Neural crest cell (in vitro differentiated cells): ENCODE data around the gene FKBP10. TPM values are rescaled to one million over a fixed set of nuclear protein-coding genes. Genes with fewer than 3 reads are reported as not detected.

Experiments
- DNase-seq: peaks from one replicate; pipeline ENCODE4 v3.0.0; 2021; ENCODE audit warnings: low read depth, mixed read lengths, low spot score
- H3K27ac Mint-ChIP-seq: one replicate; pipeline ENCODE4 v1.8.0; 2021; ENCODE audit warnings: mild to moderate bottlenecking, mixed read lengths; ENCODE audit not compliant: unreplicated experiment
- H3K27me3 Mint-ChIP-seq: 2 replicates; pipeline ENCODE4 v1.8.0; 2021; ENCODE audit warnings: low read depth, mild to moderate bottlenecking, mixed read lengths
- H3K36me3 Mint-ChIP-seq: 2 replicates; pipeline ENCODE4 v1.8.0; 2021; ENCODE audit warnings: low read depth, mild to moderate bottlenecking, mixed read lengths
- H3K4me1 Mint-ChIP-seq: 2 replicates; pipeline ENCODE4 v1.8.0; 2021; ENCODE audit warnings: mixed read lengths
- H3K4me3 Mint-ChIP-seq: one replicate; pipeline ENCODE4 v1.8.0; 2021; ENCODE audit warnings: mild to moderate bottlenecking, mixed read lengths
- H3K9me3 Mint-ChIP-seq: 2 replicates; pipeline ENCODE4 v1.8.0; 2021; ENCODE audit warnings: mixed read lengths
- total RNA-seq: library from RNA; stranded (reverse); gene quantifications from 2 replicates; pipeline ENCODE4 v1.2.1, GENCODE V29; 2021
- TF ChIP-seq, protein P1 (sequence below): fragments of 200-600 bp; sonication (generic); conservative IDR thresholded peaks from 2 replicates; pipeline ENCODE4 v1.5.0; 2021; ENCODE audit warnings: antibody characterized with exemption, mild to moderate bottlenecking

The FKBP10 gene
- total RNA-seq, 1 donor from 2014 or later, result 262 TPM

DNA sequence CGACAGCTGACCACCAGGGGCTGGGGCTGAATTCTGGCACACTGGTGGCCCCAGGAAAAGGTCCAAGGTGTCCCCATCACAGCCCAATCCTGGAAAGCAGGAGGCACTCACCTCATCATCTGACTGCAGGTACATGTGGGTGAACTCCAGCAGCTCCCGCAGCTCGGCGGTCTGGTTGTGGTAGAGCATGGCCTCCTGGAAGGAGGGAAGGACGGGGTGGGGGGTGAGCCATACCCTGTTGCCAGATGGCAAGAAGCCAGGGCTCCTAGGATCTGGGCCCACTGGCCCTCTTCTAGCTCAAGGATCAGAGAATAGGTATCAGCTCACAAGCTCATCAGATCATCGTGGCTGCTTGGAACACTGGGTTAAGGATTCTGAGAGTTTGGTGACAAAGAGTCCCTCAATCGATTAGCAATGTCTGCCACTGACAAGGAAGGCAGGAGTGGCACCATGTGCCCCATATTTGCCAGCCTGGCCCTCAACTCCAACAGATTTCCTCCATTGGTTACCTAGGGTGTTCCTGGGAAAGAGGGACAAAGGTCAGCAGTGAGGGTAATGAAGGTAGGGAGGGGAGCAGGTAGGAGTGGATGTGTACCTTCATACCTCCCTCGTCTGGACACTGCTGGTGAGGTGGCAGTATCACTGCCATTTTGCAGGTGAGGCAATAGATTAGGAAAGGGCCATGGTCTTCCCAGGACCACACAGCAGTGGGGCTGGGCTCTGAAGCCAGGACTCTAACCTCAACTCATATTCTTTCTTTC lies 5.9 kb upstream of the FKBP10 start:
- no peak for DNase-seq
- Mint-ChIP-seq H3K36me3 (peaks cover 2% of the 10 kb centered on the region), H3K4me3 (peak overlapping the region; percentile 38), H3K9me3 (no peaks in the 10 kb centered on the region), H3K4me1 (peaks cover 16% of the 10 kb centered on the region), H3K27me3 (no peaks in the 10 kb centered on the region), H3K27ac (no peak overlapping the region)
- TF ChIP-seq, protein P1, sequence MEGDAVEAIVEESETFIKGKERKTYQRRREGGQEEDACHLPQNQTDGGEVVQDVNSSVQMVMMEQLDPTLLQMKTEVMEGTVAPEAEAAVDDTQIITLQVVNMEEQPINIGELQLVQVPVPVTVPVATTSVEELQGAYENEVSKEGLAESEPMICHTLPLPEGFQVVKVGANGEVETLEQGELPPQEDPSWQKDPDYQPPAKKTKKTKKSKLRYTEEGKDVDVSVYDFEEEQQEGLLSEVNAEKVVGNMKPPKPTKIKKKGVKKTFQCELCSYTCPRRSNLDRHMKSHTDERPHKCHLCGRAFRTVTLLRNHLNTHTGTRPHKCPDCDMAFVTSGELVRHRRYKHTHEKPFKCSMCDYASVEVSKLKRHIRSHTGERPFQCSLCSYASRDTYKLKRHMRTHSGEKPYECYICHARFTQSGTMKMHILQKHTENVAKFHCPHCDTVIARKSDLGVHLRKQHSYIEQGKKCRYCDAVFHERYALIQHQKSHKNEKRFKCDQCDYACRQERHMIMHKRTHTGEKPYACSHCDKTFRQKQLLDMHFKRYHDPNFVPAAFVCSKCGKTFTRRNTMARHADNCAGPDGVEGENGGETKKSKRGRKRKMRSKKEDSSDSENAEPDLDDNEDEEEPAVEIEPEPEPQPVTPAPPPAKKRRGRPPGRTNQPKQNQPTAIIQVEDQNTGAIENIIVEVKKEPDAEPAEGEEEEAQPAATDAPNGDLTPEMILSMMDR, result no peak

DNA sequence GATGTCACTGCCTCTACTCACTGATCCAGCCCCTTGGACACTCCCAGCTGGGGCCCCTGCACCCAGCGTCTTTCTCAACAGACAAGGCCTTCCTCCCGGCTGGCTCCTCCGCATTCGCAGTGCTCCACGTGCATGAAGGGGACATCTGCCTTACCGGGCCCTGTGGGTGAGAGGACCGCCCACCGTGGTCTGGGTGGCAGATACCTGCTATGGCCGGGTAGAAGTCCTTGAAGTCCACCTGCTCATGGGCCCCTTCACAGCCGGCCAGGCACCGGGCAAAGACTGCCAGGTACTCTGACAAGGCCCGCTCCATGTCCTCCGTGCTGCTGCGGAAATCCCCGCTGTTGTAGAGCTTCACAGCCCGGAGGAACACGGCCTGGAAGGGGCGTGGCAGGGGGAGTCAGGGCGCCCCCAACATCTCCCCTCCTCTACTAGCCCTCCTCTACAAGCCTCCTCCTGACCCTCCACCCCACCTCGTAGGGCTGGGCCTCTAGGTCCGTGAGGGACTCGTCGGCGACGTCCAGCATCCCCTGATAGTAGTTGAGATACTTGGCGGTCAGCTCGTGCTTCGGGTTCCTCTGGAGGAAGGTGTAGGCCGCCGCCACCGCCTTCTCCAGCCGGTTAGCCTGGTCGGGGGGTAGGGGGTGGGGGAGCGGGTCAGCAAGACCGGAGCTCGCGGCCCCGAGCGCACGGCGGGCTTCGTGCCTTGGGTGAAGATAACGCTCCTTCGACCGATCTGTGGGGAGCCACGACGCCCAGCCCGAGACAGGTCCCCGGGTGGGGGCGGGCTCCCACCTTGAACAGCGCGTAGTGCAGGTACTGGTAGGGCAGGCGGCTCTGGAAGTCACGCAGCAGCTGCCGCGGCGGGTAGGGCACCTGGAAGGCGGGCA lies 1.9 kb upstream of the FKBP10 start:
- peaks cover 38% of the 10 kb centered on the region for H3K4me1 Mint-ChIP-seq
- no peak for DNase-seq
- H3K27ac Mint-ChIP-seq, result no peak overlapping the region

DNA sequence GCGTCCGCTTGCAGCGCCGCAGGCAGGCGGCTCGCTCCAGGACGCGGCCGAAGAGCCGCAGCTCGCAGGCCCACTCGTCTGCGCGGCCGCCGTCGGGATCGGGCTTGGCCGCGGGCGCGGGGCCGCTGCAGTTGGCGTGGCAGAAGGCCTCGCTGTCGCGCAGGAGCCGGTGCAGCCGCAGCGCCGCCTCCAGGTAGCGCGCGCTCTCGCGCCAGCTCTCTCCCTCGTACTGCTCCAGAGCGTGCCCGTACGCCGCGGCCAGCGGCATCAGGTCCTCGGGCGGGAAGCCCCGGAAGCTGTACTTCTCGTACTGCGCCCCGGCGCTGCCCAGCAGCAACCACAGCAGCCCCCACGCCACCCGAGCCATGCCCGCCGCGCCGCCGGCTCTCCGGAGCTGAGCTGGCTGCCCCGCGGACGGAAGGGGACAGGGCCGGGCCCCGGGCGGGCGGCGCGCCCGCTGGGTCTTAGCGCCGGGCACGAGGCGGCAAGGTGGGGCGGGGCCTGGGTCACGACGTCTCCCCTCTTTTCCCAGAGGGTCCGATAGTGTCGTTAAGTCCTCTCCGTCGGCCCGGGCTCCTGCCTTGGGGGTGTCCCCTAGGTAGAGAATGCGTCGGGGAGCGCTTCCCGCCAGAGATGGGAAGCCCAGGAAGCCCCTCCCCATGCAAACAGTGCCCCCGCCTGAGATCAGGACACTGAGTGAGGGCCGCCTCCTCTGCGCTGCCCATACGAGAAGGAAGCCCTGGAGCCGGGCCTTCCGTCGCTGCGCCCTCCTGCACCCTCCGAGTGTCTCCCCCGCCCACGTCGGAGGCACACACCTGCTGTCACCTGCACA lies 1.0 kb upstream of the FKBP10 start, which contains the start of gene P3H4:
TSS of gene P3H4 (minus strand) at position 401 of the 832 bp plus-strand sequence. CDS start at position 367, 34 bp downstream.
- Mint-ChIP-seq H3K36me3 (peaks cover 5% of the 10 kb centered on the region), H3K9me3 (no peaks in the 10 kb centered on the region), H3K27me3 (no peaks in the 10 kb centered on the region), H3K27ac (peak within 1 kb of the TSS; percentile 96), H3K4me3 (peak within 1 kb of the TSS; percentile 100), H3K4me1 (peaks cover 38% of the 10 kb centered on the region)
- peak; percentile 73 for DNase-seq
- TF ChIP-seq, protein P1, result peak; percentile 73

More for the DNA sequence above, 1.9 kb upstream of the FKBP10 start:
- Mint-ChIP-seq H3K27me3 (no peaks in the 10 kb centered on the region), H3K9me3 (no peaks in the 10 kb centered on the region), H3K4me3 (peak overlapping the region; percentile 82), H3K36me3 (peaks cover 5% of the 10 kb centered on the region)
- TF ChIP-seq, protein P1, result no peak

DNA sequence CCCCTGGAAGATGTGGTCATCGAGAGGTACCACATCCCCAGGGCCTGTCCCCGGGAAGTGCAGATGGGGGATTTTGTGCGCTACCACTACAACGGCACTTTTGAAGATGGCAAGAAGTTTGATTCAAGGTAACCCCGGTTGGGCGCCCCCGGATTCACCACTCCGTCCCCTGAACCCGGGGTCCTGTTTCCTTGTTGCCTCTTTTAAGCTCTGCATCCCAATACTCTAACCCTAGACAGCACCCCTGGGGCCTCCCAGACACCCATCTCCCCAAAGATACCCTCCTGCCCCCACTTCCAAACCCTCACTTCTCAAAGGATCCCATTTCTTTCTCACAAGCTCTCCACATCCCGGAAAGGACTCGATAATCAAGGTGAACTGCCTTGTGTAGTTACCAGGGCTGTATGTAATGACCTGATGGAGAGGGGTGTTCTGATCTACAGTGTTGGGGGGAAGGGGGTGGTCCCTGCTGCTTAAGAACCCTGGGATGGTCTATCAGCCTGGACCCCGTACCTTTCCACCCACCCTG lies 412 bp downstream of the FKBP10 start:
- H3K27ac Mint-ChIP-seq, result peak overlapping the region; percentile 98
- H3K36me3 Mint-ChIP-seq, result peaks cover 8% of the 10 kb centered on the region
- TF ChIP-seq, protein P1, result no peak
- DNase-seq, result no peak
- H3K4me1 Mint-ChIP-seq, result peaks cover 38% of the 10 kb centered on the region
- no peaks in the 10 kb centered on the region for H3K27me3 Mint-ChIP-seq
- H3K9me3 Mint-ChIP-seq, result no peaks in the 10 kb centered on the region
- H3K4me3 Mint-ChIP-seq, result peak overlapping the region; percentile 100

DNA sequence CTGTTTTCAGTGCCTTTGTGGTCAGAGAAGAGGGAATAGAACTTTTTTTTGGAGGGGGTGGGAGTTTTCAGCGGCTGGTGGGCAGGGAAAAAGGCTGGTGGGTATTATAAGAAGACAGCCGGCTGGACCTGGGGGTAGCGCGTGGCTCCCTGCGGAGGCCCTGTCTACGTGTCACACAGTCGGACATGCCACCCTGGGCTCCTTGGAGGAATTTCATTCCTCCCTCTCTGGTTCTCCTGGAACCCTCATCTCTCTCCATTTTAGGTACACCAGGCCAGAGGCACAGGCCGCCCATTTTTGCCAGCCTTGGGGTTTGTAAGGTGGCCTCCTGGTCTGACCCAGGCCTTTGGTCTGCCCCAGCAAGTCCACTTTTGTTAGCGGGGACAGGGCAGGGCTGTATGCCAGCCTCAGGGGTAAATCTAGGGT lies 908 bp downstream of the FKBP10 start:
- peaks cover 38% of the 10 kb centered on the region for H3K4me1 Mint-ChIP-seq
- peak overlapping the region; percentile 98 for H3K27ac Mint-ChIP-seq
- TF ChIP-seq, protein P1, result no peak
- H3K36me3 Mint-ChIP-seq, result peaks cover 11% of the 10 kb centered on the region
- peak overlapping the region; percentile 100 for H3K4me3 Mint-ChIP-seq
- no peak for DNase-seq
- no peaks in the 10 kb centered on the region for H3K27me3 Mint-ChIP-seq
- no peaks in the 10 kb centered on the region for H3K9me3 Mint-ChIP-seq
